Progenitor cell of endocrine pancreas (in vitro differentiated cells): ENCODE data around the gene CUZD1. TPM values are rescaled to one million over a fixed set of nuclear protein-coding genes. Genes with fewer than 3 reads are reported as not detected.

Experiments used
- DNase-seq: peaks from one replicate; pipeline ENCODE4 v3.0.0; 2021; ENCODE audit warnings: low spot score; ENCODE audit not compliant: unreplicated experiment
- H3K27ac Mint-ChIP-seq: 2 replicates; pipeline ENCODE4 v1.8.0; 2021; ENCODE audit warnings: mild to moderate bottlenecking, moderate library complexity, mixed read lengths
- H3K27me3 Mint-ChIP-seq: 2 replicates; pipeline ENCODE4 v1.8.0; 2021; ENCODE audit warnings: mixed read lengths
- H3K36me3 Mint-ChIP-seq: 2 replicates; pipeline ENCODE4 v1.8.0; 2022; ENCODE audit warnings: mixed read lengths; ENCODE audit not compliant: insufficient read depth
- H3K4me1 Mint-ChIP-seq: 2 replicates; pipeline ENCODE4 v1.8.0; 2021; ENCODE audit warnings: low read depth, mixed read lengths
- H3K4me3 Mint-ChIP-seq: 2 replicates; pipeline ENCODE4 v1.8.0; 2021; ENCODE audit warnings: low read depth, mild to moderate bottlenecking, moderate library complexity, mixed read lengths
- H3K9me3 Mint-ChIP-seq: 2 replicates; pipeline ENCODE4 v1.8.0; 2021; ENCODE audit warnings: low read depth, mixed read lengths
- CTCF ChIP-seq: fragments of 200-600 bp; sonication (generic); IDR thresholded peaks from one replicate; pipeline ENCODE4 v1.5.0; 2021; ENCODE audit warnings: antibody characterized with exemption, mild to moderate bottlenecking; ENCODE audit not compliant: unreplicated experiment
- total RNA-seq: library from RNA; stranded (reverse); gene quantifications from 2 replicates; pipeline ENCODE4 v1.2.1, GENCODE V29; 2021

Gene CUZD1
- total RNA-seq, 1 donor from 2014 or later = not detected

GRCh38 chr10:122844146-122844545 lies 1.5 kb downstream of the CUZD1 start:
- Mint-ChIP-seq H3K4me1 (no peaks in the 10 kb centered on the region), H3K27me3 (peaks cover 5% of the 10 kb centered on the region), H3K27ac (no peak overlapping the region), H3K4me3 (no peak overlapping the region), H3K36me3 (no peaks in the 10 kb centered on the region), H3K9me3 (peaks cover 8% of the 10 kb centered on the region)
- DNase-seq = no peak
- no peak for TF ChIP-seq CTCF

DNA sequence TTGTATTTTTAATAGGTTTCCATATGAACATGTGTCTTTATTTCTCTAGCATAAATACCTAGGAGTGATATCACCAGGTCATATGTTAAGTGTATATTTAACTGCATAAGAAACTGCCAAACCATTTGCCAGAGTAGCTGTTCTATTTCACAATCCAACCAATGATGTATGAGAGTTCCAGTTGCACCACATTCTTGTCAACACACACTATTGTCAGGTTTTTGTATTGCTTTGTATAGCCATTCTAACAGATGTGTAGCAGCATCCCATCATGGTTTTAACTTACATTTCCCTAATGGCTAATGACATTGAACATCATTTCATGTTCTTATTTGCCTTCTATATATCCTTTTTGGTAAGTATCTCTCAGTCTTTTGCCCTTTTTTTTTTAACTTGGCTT lies 4.1 kb downstream of the CUZD1 start:
- H3K36me3 Mint-ChIP-seq = no peaks in the 10 kb centered on the region
- no peaks in the 10 kb centered on the region for H3K4me1 Mint-ChIP-seq
- TF ChIP-seq CTCF = no peak
- no peak overlapping the region for H3K27ac Mint-ChIP-seq
- DNase-seq = no peak
- H3K4me3 Mint-ChIP-seq = no peak overlapping the region
- H3K9me3 Mint-ChIP-seq = peaks cover 7% of the 10 kb centered on the region
- peaks cover 15% of the 10 kb centered on the region for H3K27me3 Mint-ChIP-seq

- H3K9me3 Mint-ChIP-seq = peaks cover 5% of the 10 kb centered on the region
- no peaks in the 10 kb centered on the region for H3K36me3 Mint-ChIP-seq
- H3K4me3 Mint-ChIP-seq = no peak overlapping the region
- H3K4me1 Mint-ChIP-seq = no peaks in the 10 kb centered on the region
- DNase-seq = no peak
- peaks cover 15% of the 10 kb centered on the region for H3K27me3 Mint-ChIP-seq
- no peak overlapping the region for H3K27ac Mint-ChIP-seq
- TF ChIP-seq CTCF = no peak
These were observed 6.2 kb downstream of the CUZD1 start for GRCh38 chr10:122839505-122839904.

- Mint-ChIP-seq H3K4me3 (no peak overlapping the region), H3K27me3 (peaks cover 15% of the 10 kb centered on the region), H3K9me3 (peaks cover 5% of the 10 kb centered on the region), H3K27ac (no peak overlapping the region), H3K36me3 (no peaks in the 10 kb centered on the region), H3K4me1 (no peaks in the 10 kb centered on the region)
- TF ChIP-seq CTCF = no peak
- no peak for DNase-seq
These were observed 6.8 kb downstream of the CUZD1 start for GRCh38 chr10:122838880-122839279.

DNA sequence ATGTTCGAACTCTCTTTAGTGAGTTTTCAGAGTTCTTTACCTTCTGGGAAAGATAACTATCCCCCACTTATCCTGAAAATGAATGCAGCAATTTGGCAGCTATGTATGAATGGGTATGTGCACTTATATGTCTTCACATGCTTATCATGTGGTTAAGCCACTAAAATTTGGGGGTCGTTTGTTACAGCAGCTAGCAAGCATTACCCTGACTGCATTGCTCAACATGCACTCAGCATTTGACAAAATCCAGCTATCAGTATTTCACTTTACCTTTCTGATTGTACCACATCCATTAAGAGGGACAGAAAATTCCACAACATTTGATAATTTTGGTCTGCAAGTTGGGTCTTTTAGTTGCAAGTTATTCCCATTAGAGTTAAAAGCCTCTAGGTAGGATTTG lies 9.7 kb downstream of the CUZD1 start:
- Mint-ChIP-seq H3K27ac (no peak overlapping the region), H3K9me3 (no peaks in the 10 kb centered on the region), H3K36me3 (no peaks in the 10 kb centered on the region), H3K4me1 (no peaks in the 10 kb centered on the region), H3K27me3 (peaks cover 15% of the 10 kb centered on the region), H3K4me3 (no peak overlapping the region)
- TF ChIP-seq CTCF = no peak
- DNase-seq = no peak
